HEK293 (cell line): Measurements from ENCODE around the gene TCF21.

ENCODE experiments used
- HOXD13 ChIP-seq: sonication (generic); formaldehyde crosslinking; IDR thresholded peaks from 2 replicates; pipeline ENCODE4 v1.8.0; 2022; ENCODE audit warnings: missing genetic modification reagents, borderline replicate concordance
- PBX3 ChIP-seq: sonication (generic); formaldehyde crosslinking; IDR thresholded peaks from 2 replicates; pipeline ENCODE4 v1.8.1; 2022; ENCODE audit warnings: mild to moderate bottlenecking, moderate library complexity, missing genetic modification reagents
- SETDB1 ChIP-seq: IDR thresholded peaks from one replicate; pipeline ENCODE4 v1.6.1; 2017; ENCODE audit warnings: mild to moderate bottlenecking, low read length, moderate library complexity, mixed read lengths; ENCODE audit not compliant: insufficient read length
- SP2 ChIP-seq: fragments of 450-650 bp; formaldehyde crosslinking; IDR thresholded peaks from 2 replicates; pipeline ENCODE4 v1.5.1; 2016; ENCODE audit warnings: missing biosample characterization, missing genetic modification characterization
- ZBTB17 ChIP-seq: fragments of 450-650 bp; formaldehyde crosslinking; IDR thresholded peaks from 2 replicates; pipeline ENCODE4 v1.5.1; 2016; ENCODE audit warnings: missing biosample characterization, missing genetic modification characterization
- ZFP69B ChIP-seq: fragments of 450-650 bp; formaldehyde crosslinking; IDR thresholded peaks from 2 replicates; pipeline ENCODE4 v1.5.1; 2016; ENCODE audit warnings: missing biosample characterization, missing genetic modification characterization
- ZNF23 ChIP-seq: fragments of 450-650 bp; formaldehyde crosslinking; IDR thresholded peaks from 2 replicates; pipeline ENCODE4 v1.5.1; 2016; ENCODE audit warnings: missing biosample characterization, missing genetic modification characterization, borderline replicate concordance
- ZNF645 ChIP-seq: fragments of 450-650 bp; formaldehyde crosslinking; IDR thresholded peaks from 2 replicates; pipeline ENCODE4; 2016; ENCODE audit warnings: missing biosample characterization, missing genetic modification characterization
- TF ChIP-seq, protein P1 (sequence below): fragments of 450-650 bp; formaldehyde crosslinking; IDR thresholded peaks from 2 replicates; pipeline ENCODE4 v1.5.1; 2016; ENCODE audit warnings: missing biosample characterization, missing genetic modification characterization
- TF ChIP-seq, protein P2 (sequence below): fragments of 450-650 bp; formaldehyde crosslinking; conservative IDR thresholded peaks from 2 replicates; pipeline ENCODE4 v1.5.1; 2016; ENCODE audit warnings: low read depth, missing biosample characterization, missing genetic modification characterization
- TF ChIP-seq, protein P3 (sequence below): fragments of 450-650 bp; formaldehyde crosslinking; IDR thresholded peaks from 2 replicates; pipeline ENCODE4 v1.5.1; 2016; ENCODE audit warnings: missing biosample characterization, missing genetic modification characterization
- TF ChIP-seq, protein P4 (sequence below): fragments of 450-650 bp; formaldehyde crosslinking; IDR thresholded peaks from 2 replicates; pipeline ENCODE4 v1.5.1; 2016; ENCODE audit warnings: missing biosample characterization, missing genetic modification characterization

- TF ChIP-seq ZFP69B: no peak
- TF ChIP-seq, protein P1, sequence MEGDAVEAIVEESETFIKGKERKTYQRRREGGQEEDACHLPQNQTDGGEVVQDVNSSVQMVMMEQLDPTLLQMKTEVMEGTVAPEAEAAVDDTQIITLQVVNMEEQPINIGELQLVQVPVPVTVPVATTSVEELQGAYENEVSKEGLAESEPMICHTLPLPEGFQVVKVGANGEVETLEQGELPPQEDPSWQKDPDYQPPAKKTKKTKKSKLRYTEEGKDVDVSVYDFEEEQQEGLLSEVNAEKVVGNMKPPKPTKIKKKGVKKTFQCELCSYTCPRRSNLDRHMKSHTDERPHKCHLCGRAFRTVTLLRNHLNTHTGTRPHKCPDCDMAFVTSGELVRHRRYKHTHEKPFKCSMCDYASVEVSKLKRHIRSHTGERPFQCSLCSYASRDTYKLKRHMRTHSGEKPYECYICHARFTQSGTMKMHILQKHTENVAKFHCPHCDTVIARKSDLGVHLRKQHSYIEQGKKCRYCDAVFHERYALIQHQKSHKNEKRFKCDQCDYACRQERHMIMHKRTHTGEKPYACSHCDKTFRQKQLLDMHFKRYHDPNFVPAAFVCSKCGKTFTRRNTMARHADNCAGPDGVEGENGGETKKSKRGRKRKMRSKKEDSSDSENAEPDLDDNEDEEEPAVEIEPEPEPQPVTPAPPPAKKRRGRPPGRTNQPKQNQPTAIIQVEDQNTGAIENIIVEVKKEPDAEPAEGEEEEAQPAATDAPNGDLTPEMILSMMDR (tag by site-specific recombination): no peak
- no peak for TF ChIP-seq SETDB1
- TF ChIP-seq, protein P2, sequence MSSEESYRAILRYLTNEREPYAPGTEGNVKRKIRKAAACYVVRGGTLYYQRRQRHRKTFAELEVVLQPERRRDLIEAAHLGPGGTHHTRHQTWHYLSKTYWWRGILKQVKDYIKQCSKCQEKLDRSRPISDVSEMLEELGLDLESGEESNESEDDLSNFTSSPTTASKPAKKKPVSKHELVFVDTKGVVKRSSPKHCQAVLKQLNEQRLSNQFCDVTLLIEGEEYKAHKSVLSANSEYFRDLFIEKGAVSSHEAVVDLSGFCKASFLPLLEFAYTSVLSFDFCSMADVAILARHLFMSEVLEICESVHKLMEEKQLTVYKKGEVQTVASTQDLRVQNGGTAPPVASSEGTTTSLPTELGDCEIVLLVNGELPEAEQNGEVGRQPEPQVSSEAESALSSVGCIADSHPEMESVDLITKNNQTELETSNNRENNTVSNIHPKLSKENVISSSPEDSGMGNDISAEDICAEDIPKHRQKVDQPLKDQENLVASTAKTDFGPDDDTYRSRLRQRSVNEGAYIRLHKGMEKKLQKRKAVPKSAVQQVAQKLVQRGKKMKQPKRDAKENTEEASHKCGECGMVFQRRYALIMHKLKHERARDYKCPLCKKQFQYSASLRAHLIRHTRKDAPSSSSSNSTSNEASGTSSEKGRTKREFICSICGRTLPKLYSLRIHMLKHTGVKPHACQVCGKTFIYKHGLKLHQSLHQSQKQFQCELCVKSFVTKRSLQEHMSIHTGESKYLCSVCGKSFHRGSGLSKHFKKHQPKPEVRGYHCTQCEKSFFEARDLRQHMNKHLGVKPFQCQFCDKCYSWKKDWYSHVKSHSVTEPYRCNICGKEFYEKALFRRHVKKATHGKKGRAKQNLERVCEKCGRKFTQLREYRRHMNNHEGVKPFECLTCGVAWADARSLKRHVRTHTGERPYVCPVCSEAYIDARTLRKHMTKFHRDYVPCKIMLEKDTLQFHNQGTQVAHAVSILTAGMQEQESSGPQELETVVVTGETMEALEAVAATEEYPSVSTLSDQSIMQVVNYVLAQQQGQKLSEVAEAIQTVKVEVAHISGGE (tag by site-specific recombination): no peak
- TF ChIP-seq HOXD13 (CRISPR knock-in tag): no peak
- TF ChIP-seq ZBTB17 (tag by site-specific recombination): no peak
- no peak for TF ChIP-seq ZNF23 (tag by site-specific recombination)
- TF ChIP-seq, protein P3, sequence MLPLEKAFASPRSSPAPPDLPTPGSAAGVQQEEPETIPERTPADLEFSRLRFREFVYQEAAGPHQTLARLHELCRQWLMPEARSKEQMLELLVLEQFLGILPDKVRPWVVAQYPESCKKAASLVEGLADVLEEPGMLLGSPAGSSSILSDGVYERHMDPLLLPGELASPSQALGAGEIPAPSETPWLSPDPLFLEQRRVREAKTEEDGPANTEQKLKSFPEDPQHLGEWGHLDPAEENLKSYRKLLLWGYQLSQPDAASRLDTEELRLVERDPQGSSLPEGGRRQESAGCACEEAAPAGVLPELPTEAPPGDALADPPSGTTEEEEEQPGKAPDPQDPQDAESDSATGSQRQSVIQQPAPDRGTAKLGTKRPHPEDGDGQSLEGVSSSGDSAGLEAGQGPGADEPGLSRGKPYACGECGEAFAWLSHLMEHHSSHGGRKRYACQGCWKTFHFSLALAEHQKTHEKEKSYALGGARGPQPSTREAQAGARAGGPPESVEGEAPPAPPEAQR (tag by site-specific recombination): no peak
- TF ChIP-seq SP2 (tag by site-specific recombination): no peak
- no peak for TF ChIP-seq ZNF645 (tag by site-specific recombination)
- TF ChIP-seq PBX3 (CRISPR knock-in tag): no peak
- TF ChIP-seq, protein P4, sequence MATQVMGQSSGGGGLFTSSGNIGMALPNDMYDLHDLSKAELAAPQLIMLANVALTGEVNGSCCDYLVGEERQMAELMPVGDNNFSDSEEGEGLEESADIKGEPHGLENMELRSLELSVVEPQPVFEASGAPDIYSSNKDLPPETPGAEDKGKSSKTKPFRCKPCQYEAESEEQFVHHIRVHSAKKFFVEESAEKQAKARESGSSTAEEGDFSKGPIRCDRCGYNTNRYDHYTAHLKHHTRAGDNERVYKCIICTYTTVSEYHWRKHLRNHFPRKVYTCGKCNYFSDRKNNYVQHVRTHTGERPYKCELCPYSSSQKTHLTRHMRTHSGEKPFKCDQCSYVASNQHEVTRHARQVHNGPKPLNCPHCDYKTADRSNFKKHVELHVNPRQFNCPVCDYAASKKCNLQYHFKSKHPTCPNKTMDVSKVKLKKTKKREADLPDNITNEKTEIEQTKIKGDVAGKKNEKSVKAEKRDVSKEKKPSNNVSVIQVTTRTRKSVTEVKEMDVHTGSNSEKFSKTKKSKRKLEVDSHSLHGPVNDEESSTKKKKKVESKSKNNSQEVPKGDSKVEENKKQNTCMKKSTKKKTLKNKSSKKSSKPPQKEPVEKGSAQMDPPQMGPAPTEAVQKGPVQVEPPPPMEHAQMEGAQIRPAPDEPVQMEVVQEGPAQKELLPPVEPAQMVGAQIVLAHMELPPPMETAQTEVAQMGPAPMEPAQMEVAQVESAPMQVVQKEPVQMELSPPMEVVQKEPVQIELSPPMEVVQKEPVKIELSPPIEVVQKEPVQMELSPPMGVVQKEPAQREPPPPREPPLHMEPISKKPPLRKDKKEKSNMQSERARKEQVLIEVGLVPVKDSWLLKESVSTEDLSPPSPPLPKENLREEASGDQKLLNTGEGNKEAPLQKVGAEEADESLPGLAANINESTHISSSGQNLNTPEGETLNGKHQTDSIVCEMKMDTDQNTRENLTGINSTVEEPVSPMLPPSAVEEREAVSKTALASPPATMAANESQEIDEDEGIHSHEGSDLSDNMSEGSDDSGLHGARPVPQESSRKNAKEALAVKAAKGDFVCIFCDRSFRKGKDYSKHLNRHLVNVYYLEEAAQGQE (tag by site-specific recombination): no peak
These were observed 29.5 kb downstream of the TCF21 start for GRCh38 chr6:133918208-133918930.
